GM11168 (cell line): ENCODE measurements around the gene METTL1.

ENCODE experiments used
- in situ Hi-C: fragments of 300-500 bp; cut with MboI; formaldehyde crosslinking; loops from one replicate; pipeline ENCODE4 v1.12.0; 2022; ENCODE audit warnings: low sequenced_read_pairs; ENCODE audit not compliant: unreplicated experiment

METTL1 gene

GRCh38 chr12:57739914-57740538 is 31.9 kb downstream of the METTL1 start:
- in situ Hi-C loops: no loop called here

GRCh38 chr12:57739387-57739786 is 32.5 kb downstream of the METTL1 start:
- in situ Hi-C loops: no loop called here

- in situ Hi-C loops: no loop called here
Measured at GRCh38 chr12:57738661-57739237, 33.2 kb downstream of the METTL1 start, which contains the start of gene AGAP2. TSS of gene AGAP2 (minus strand) at chr12:57738742. CDS start at chr12:57738246, 496 bp downstream.

- in situ Hi-C loops: no loop called here
Measured at GRCh38 chr12:57737467-57738460, 34.1 kb downstream of the METTL1 start.

- in situ Hi-C loops: no loop called here
Measured at GRCh38 chr12:57736741-57737466, 35.0 kb downstream of the METTL1 start.

GRCh38 chr12:57735952-57736740 is 35.8 kb downstream of the METTL1 start:
- in situ Hi-C loops: no loop called here

- in situ Hi-C loops: no loop called here
Measured at GRCh38 chr12:57735198-57735855, 36.6 kb downstream of the METTL1 start.

DNA sequence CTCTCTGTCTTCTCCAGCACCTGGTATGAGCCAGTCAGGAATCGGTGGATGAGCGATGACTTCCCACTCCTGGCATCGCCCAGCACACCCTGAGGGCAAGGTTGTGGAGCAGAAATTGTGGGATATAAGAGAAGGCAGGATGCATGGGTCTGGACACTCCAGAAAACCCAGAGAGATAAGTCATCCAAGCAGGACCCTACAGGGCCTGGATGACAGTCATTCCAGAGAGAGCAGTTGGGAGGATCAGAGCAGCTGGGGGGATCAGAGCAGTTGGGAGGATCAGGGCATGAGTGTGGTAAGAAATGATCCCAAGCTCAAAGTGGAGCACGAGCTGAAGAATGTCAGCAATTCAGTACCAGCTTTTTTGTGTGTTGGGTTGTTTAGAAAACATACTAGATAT is 37.3 kb downstream of the METTL1 start:
- in situ Hi-C loops: no loop called here

GRCh38 chr12:57733928-57734327 is 38.0 kb downstream of the METTL1 start:
- in situ Hi-C loops: no loop called here

- in situ Hi-C loops: no loop called here
Measured at GRCh38 chr12:57732726-57733593, 38.9 kb downstream of the METTL1 start.

GRCh38 chr12:57732270-57732669 is 39.6 kb downstream of the METTL1 start:
- in situ Hi-C loops: no loop called here

DNA sequence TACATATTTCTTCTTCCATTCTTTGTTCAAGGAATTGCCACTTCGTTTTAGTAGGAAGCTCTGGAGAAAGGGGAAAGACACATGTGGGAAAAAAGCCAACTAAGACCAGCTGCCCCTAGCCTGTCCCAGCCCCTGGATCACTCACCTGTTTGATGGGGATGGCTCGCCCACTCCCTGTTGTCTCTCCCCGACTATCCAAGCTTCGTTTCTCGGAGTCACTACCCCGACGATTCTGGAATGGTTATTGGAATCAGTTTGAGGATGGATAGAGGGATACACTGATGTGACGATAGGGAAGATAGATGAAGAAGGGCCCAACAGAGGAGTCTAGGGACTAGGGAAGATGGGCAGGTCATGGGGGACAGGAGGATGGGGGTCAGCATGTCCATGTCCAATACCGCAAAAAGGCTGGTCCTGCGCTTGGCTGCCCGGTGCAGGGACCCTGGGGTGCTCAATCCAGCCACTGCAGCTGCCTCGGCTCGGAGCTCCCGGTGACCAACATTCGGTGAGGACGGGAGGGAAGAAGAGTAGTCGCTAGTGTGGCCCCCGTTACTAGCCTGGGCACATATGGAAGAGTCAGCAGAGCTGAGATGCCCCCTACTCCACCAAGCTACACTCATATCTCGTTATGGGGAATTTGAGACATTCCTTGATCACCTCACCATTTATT is 40.4 kb downstream of the METTL1 start:
- in situ Hi-C loops: no loop called here

- in situ Hi-C loops: no loop called here
Measured at GRCh38 chr12:57730336-57731067, 41.4 kb downstream of the METTL1 start.

GRCh38 chr12:57729321-57729844 is 42.5 kb downstream of the METTL1 start:
- in situ Hi-C loops: no loop called here

DNA sequence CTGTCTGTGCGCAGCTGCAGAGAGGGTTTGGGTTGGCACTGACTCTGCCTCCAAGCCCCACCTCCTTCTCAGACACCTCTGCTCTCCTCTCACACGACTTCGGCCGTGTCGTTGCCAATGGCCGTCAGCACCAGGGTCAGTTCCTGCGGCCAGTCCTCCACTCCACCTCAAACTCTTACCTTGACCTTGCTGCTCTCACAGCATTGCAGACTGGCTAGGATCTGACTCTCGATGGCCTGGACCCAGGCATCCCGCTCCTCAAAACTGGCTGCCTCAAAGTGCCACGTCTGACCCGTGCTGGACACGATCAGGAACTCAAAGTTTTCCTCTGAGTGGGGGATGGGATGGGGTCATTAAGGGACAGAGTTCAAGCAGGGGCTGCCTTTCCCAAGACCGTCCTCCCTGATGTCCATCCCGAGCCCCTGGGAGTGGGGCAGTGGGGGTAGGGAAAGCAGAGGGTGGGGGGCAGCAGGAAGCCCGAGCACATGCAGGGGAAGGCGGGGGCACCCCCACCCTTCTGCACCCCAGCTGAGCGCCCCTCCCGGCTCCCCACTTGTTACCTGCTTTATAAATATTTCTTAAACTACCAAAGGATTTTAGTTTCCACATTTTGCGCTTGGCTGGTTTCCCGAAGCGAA is 44.0 kb downstream of the METTL1 start:
- in situ Hi-C loops: no loop called here
